Liver (tissue), 9 donors: ENCODE measurements around the gene STX16. TPM values are rescaled to one million over a fixed set of nuclear protein-coding genes. Genes with fewer than 3 reads are reported as not detected.

Source experiments
- DNase-seq: peaks from one replicate; pipeline ENCODE4 v3.0.0-alpha.2; 2017; ENCODE audit warnings: low spot score
- H3K27ac ChIP-seq, 2 donors: one replicate each; pipeline ENCODE4 v1.7.0; 2013; ENCODE audit warnings: inconsistent platforms in 2 of 2, low read length in 2 of 2, control low read depth in 1 of 2, low read depth in 1 of 2, mild to moderate bottlenecking in 1 of 2
- H3K27me3 ChIP-seq, 4 donors: one replicate each; pipeline versions ENCODE4 v1.6.1 to v1.7.0; 2013; ENCODE audit warnings: low read length in 3 of 4, inconsistent platforms in 1 of 4, mild to moderate bottlenecking in 1 of 4, moderate library complexity in 1 of 4; ENCODE audit not compliant: control insufficient read depth in 4 of 4, insufficient read depth in 4 of 4
- H3K36me3 ChIP-seq, 4 donors: one replicate each; pipeline versions ENCODE4 v1.6.1 to v1.7.0; 2013; ENCODE audit warnings: low read length in 3 of 4, mild to moderate bottlenecking in 3 of 4, low read depth in 1 of 4, moderate library complexity in 1 of 4; ENCODE audit not compliant: control insufficient read depth in 4 of 4, insufficient read depth in 3 of 4
- H3K4me1 ChIP-seq, 4 donors: one replicate each; pipeline versions ENCODE4 v1.6.1 to v1.7.0; 2013; ENCODE audit warnings: low read length in 3 of 4, mild to moderate bottlenecking in 3 of 4, moderate library complexity in 1 of 4; ENCODE audit not compliant: control insufficient read depth in 4 of 4, insufficient read depth in 4 of 4
- H3K4me3 ChIP-seq, 3 donors: one replicate each; pipeline versions ENCODE4 v1.6.1 to v1.7.0; 2013; ENCODE audit warnings: low read length in 3 of 3, control low read depth in 1 of 3, low read depth in 1 of 3, mild to moderate bottlenecking in 1 of 3
- H3K9ac ChIP-seq, 2 donors: one replicate each; pipeline ENCODE4 v1.7.0; 2013; ENCODE audit warnings: low read length in 2 of 2, mild to moderate bottlenecking in 2 of 2, moderate library complexity in 2 of 2, control low read depth in 1 of 2, low read depth in 1 of 2
- H3K9me3 ChIP-seq, 4 donors: one replicate each; pipeline versions ENCODE4 v1.6.1 to v1.7.0; 2013; ENCODE audit warnings: low read length in 3 of 4; ENCODE audit not compliant: control insufficient read depth in 4 of 4
- ATF3 ChIP-seq: IDR thresholded peaks from 2 replicates; pipeline ENCODE4 v1.6.1; 2016; ENCODE audit warnings: antibody characterized with exemption
- CTCF ChIP-seq: fragments of 150-350 bp; IDR thresholded peaks from 2 replicates; pipeline ENCODE4 v1.5.1; 2017; ENCODE audit warnings: improper control_type of control experiment, low read depth, low read length; ENCODE audit not compliant: missing input control
- EGR1 ChIP-seq, 2 donors: IDR thresholded peaks; 2 replicates each; pipeline ENCODE4 v1.6.1; 2016 to 2018; ENCODE audit warnings: antibody characterized with exemption in 2 of 2, low read depth in 2 of 2
- FOXA1 ChIP-seq: IDR thresholded peaks from 2 replicates; pipeline ENCODE4 v1.6.1; 2016; ENCODE audit warnings: antibody characterized with exemption
- FOXA2 ChIP-seq: IDR thresholded peaks from 2 replicates; pipeline ENCODE4 v1.6.1; 2016; ENCODE audit warnings: antibody characterized with exemption
- GABPA ChIP-seq, 2 donors: IDR thresholded peaks in 1 of 2; conservative IDR thresholded peaks in 1 of 2; 2 replicates each; pipeline ENCODE4 v1.6.1; 2016; ENCODE audit warnings: antibody characterized with exemption in 2 of 2, mild to moderate bottlenecking in 1 of 2, moderate library complexity in 1 of 2
- HNF4A ChIP-seq, 2 donors: conservative IDR thresholded peaks; 2 replicates each; pipeline ENCODE4 v1.6.1; 2016; ENCODE audit warnings: antibody characterized with exemption in 2 of 2, mild to moderate bottlenecking in 2 of 2
- HNF4G ChIP-seq: IDR thresholded peaks from 2 replicates; pipeline ENCODE4 v1.6.1; 2016; ENCODE audit warnings: antibody characterized with exemption
- JUND ChIP-seq, 2 donors: IDR thresholded peaks; 2 replicates each; pipeline ENCODE4 v1.6.1; 2016; ENCODE audit warnings: antibody characterized with exemption in 2 of 2
- MAX ChIP-seq: IDR thresholded peaks from 2 replicates; pipeline ENCODE4 v1.6.1; 2016; ENCODE audit warnings: antibody characterized with exemption
- NR2F2 ChIP-seq: IDR thresholded peaks from 2 replicates; pipeline ENCODE4 v1.6.1; 2016; ENCODE audit warnings: antibody characterized with exemption
- RAD21 ChIP-seq, 2 donors: IDR thresholded peaks; 2 replicates each; pipeline ENCODE4 v1.6.1; 2016; ENCODE audit warnings: antibody characterized with exemption in 2 of 2, mild to moderate bottlenecking in 2 of 2
- REST ChIP-seq: IDR thresholded peaks from 2 replicates; pipeline ENCODE4 v1.6.1; 2016; ENCODE audit warnings: antibody characterized with exemption, mild to moderate bottlenecking
- RXRA ChIP-seq, 2 donors: IDR thresholded peaks; 2 replicates each; pipeline ENCODE4 v1.6.1; 2017 to 2018; ENCODE audit warnings: antibody characterized with exemption in 2 of 2, mild to moderate bottlenecking in 1 of 2
- SP1 ChIP-seq: IDR thresholded peaks from 2 replicates; pipeline ENCODE4 v1.6.1; 2018; ENCODE audit warnings: antibody characterized with exemption, mild to moderate bottlenecking
- TAF1 ChIP-seq: conservative IDR thresholded peaks from 2 replicates; pipeline ENCODE4 v1.6.1; 2016; ENCODE audit warnings: antibody characterized with exemption, mild to moderate bottlenecking
- YY1 ChIP-seq: IDR thresholded peaks from 2 replicates; pipeline ENCODE4 v1.6.1; 2016; ENCODE audit warnings: antibody characterized with exemption, mild to moderate bottlenecking
- ZBTB33 ChIP-seq: IDR thresholded peaks from 2 replicates; pipeline ENCODE4 v1.6.1; 2016; ENCODE audit warnings: antibody characterized with exemption
- WGBS: extraction: QIAGEN DNeasy Blood & Tissue Kit; methylation state at CpG from one replicate; pipeline ENCODE4 v1.1.7; 2013; 5-methylcytosine and 5-hydroxymethylcytosine counted together
- polyA plus RNA-seq, 2 donors: library from polyadenylated mRNA; stranded (reverse) in 1 of 2; unstranded in 1 of 2; fragments of 200-250 nt in 1 of 2; fragments of >200 nt in 1 of 2; fragmentation: Nextera tagmentation in 1 of 2; extraction: Ambion mirVana in 1 of 2; gene quantifications; one replicate each; pipeline versions ENCODE4 v1.2.1 to v1.2.3, GENCODE V29; 2013 to 2015
- total RNA-seq, 2 donors: library from RNA; depleted of rRNA; stranded (reverse); fragments of >200 nt; gene quantifications; one replicate each; pipeline ENCODE4 v1.2.3, GENCODE V29; 2014
- donor health status: healthy.
- donor health status: healthy.
- donor health status: healthy.
- donor health status: healthy.
- donor health status: healthy.

Gene STX16
- total and polyA plus RNA-seq, 4 donors = 8.5 to 32.5 (median 16.6) TPM

GRCh38 chr20:58718729-58719128, 67.6 kb downstream of the STX16 start:
- Histone ChIP-seq H3K27me3 (peaks cover 0 to 4% (median 1%) of the 10 kb centered on the region in 4 donors), H3K4me3 (no peak overlapping the region), H3K36me3 (peaks cover 0 to 2% (median 0%) of the 10 kb centered on the region in 4 donors), H3K27ac (no peak overlapping the region), H3K9ac (no peak overlapping the region), H3K4me1 (no peaks in the 10 kb centered on the region), H3K9me3 (no peaks in the 10 kb centered on the region)
- 89% methylated on average over 10 of the region's 10 CpGs for WGBS
- no peak for TF ChIP-seq RAD21 (IDR thresholded peaks at IDR 0.05)
- no peak for TF ChIP-seq ZBTB33
- no peak for TF ChIP-seq ATF3
- TF ChIP-seq HNF4A (conservative IDR thresholded peaks at IDR 0.05) = no peak
- TF ChIP-seq TAF1 = no peak
- no peak for TF ChIP-seq MAX
- TF ChIP-seq JUND (IDR thresholded peaks at IDR 0.05) = no peak
- no peak for TF ChIP-seq GABPA (IDR thresholded peaks at IDR 0.05 in 1 of 2, conservative IDR thresholded peaks at IDR 0.05 in 1 of 2)
- no peak for TF ChIP-seq FOXA2
- no peak for TF ChIP-seq EGR1 (IDR thresholded peaks at IDR 0.05; ENCODE audit: low read depth in 2 of 2)
- no peak for TF ChIP-seq YY1
- no peak for TF ChIP-seq RXRA (IDR thresholded peaks at IDR 0.05)
- TF ChIP-seq REST = no peak
- no peak for TF ChIP-seq HNF4G
- no peak for TF ChIP-seq FOXA1
- DNase-seq = no peak

- peaks cover 0 to 4% (median 1%) of the 10 kb centered on the region in 4 donors for H3K27me3 ChIP-seq
- 87% methylated on average over 7 of the region's 7 CpGs for WGBS
- H3K4me1 ChIP-seq = no peaks in the 10 kb centered on the region
- H3K9ac ChIP-seq = no peak overlapping the region
- H3K27ac ChIP-seq = no peak overlapping the region
- no peak overlapping the region for H3K4me3 ChIP-seq
- peaks cover 0 to 2% (median 0%) of the 10 kb centered on the region in 4 donors for H3K36me3 ChIP-seq
- no peak for TF ChIP-seq EGR1 (IDR thresholded peaks at IDR 0.05; ENCODE audit: low read depth in 2 of 2)
- no peak for TF ChIP-seq TAF1
- TF ChIP-seq ZBTB33 = no peak
- no peak for TF ChIP-seq GABPA (IDR thresholded peaks at IDR 0.05 in 1 of 2, conservative IDR thresholded peaks at IDR 0.05 in 1 of 2)
- TF ChIP-seq NR2F2 = no peak
- TF ChIP-seq RXRA (IDR thresholded peaks at IDR 0.05) = no peak
- TF ChIP-seq CTCF = no peak
- TF ChIP-seq SP1 = no peak
- TF ChIP-seq HNF4A (conservative IDR thresholded peaks at IDR 0.05) = no peak
- no peak for TF ChIP-seq FOXA2
- TF ChIP-seq HNF4G = no peak
- TF ChIP-seq RAD21 (IDR thresholded peaks at IDR 0.05) = no peak
- no peaks in the 10 kb centered on the region for H3K9me3 ChIP-seq
- no peak for DNase-seq
Observed at GRCh38 chr20:58719258-58719657, 68.2 kb downstream of the STX16 start.
